ENCODE data around the gene NINJ1.

GRCh38 chr9:93081931-93082330, 52.1 kb downstream of the NINJ1 start:
- TF ChIP-seq CTCF (IDR thresholded peaks at IDR 0.05; ENCODE audit: extremely low read depth in 1 of 2, insufficient read depth in 1 of 2, low read depth in 1 of 2, low read length in 2 of 2): no peak
- TF ChIP-seq POLR2A (IDR thresholded peaks at IDR 0.05; ENCODE audit: low read depth, low read length): no peak
- no peak for TF ChIP-seq POLR2AphosphoS5 (IDR thresholded peaks at IDR 0.05; ENCODE audit: insufficient read depth, low read depth, low read length)
- no peak for TF ChIP-seq EZH2 (IDR thresholded peaks at IDR 0.05; ENCODE audit: borderline replicate concordance, low read depth, low read length, severe bottlenecking)
